GM21717 (cell line): ENCODE measurements around the gene KBTBD7.
A peak's percentile ranks its signal among the peaks of the same experiment; 100 is the strongest.

ENCODE experiments used
- ATAC-seq: cut with Tn5 transposase; IDR thresholded peaks from one replicate; pipeline ENCODE4 v1.9.1; 2021; ENCODE audit warnings: mild to moderate bottlenecking, moderate library complexity; ENCODE audit not compliant: unreplicated experiment

Gene KBTBD7

GRCh38 chr13:41193919-41194824 lies at the start of gene KBTBD7:
TSS of gene KBTBD7 (minus strand) at chr13:41194569. CDS start at chr13:41194257, 312 bp downstream.
- peak; percentile 94 for ATAC-seq

- no peak for ATAC-seq
Measured at GRCh38 chr13:41241626-41242025, 47.3 kb upstream of the KBTBD7 start.

- ATAC-seq, result no peak
Measured at GRCh38 chr13:41236369-41236768, 42.0 kb upstream of the KBTBD7 start.

GRCh38 chr13:41232578-41233480 lies 38.5 kb upstream of the KBTBD7 start:
- no peak for ATAC-seq

GRCh38 chr13:41231786-41232185 lies 37.4 kb upstream of the KBTBD7 start:
- no peak for ATAC-seq

DNA sequence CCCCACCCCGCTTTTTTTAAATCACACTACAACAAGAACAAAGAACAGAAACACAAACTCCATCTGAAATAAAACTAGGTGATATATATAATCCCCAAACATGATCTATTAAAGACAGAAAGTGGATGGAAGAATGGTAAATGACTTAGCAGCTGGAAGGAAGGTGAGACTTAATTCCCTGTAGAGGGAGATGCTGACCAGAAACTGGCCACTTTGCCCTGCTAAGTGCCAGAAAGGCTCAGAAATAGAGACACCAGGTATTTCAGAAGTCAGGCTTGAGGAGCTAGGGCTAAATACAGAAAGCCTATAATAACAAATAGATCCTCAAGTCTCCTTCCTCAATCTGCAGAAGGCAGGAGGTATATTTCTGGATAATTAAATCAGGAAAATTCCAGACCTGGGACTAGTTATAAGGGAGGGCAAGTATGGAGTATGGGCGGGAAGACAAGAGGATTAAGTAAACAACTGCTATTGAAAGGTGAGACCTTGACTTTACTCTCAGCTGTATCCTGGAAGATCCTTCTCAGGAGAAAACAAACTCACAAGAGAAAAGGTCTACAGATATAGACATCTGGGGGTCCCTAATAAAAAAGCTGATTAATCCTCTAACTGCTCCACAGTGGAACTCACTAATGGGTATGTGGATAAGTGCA lies 36.8 kb upstream of the KBTBD7 start:
- no peak for ATAC-seq

- ATAC-seq, result no peak
Measured at GRCh38 chr13:41229356-41229755, 35.0 kb upstream of the KBTBD7 start.

- ATAC-seq, result no peak
Measured at GRCh38 chr13:41224113-41225110, 30.0 kb upstream of the KBTBD7 start.

DNA sequence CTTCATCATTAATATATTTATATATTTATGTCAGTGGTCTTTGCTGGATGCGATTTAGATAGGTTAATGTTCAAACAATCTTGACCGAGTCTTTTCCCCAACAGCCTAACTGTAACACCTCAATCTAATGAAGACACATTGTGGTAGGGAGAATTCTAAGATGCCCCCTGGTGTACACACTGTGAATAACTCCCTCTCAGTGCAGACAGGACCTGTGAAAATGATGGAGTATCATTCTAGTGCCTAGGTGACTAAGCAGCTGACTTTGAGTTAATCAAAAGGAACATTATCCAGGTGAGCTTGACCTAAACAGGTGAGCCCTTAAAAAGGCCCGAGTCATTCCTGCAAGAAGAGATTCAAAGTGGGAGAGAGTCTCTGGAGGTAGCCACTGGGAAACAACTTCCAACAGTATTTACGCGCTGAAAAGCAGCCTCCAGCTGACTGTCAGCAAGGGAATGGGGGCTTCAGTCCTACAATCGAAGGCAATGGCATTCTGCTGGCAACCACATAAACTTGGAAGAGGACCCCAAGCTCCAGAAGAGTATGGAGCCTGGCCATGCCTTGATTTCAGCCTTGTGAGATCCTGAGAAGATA lies 28.0 kb upstream of the KBTBD7 start:
- ATAC-seq, result no peak

DNA sequence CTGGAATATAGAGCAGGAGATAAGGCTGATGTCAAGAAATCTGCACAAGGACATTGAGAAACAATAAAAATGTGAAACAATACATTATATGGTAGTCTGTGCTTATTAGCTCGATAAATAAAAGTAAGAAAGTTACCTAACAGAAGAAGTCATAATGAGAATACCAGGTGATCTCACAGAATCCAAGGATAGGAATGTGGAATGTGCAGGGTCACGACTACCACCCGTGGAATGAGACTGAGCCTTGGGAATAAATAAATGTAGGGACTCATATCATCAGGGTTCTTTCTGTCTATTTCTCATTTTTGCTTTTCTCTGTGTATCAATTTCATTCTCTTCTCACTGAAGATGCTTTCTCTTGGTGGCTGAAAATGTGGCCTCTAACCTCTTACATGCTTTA lies 26.0 kb upstream of the KBTBD7 start:
- no peak for ATAC-seq

GRCh38 chr13:41216160-41216559 lies 21.8 kb upstream of the KBTBD7 start:
- no peak for ATAC-seq

- no peak for ATAC-seq
Measured at GRCh38 chr13:41213919-41214318, 19.6 kb upstream of the KBTBD7 start.

DNA sequence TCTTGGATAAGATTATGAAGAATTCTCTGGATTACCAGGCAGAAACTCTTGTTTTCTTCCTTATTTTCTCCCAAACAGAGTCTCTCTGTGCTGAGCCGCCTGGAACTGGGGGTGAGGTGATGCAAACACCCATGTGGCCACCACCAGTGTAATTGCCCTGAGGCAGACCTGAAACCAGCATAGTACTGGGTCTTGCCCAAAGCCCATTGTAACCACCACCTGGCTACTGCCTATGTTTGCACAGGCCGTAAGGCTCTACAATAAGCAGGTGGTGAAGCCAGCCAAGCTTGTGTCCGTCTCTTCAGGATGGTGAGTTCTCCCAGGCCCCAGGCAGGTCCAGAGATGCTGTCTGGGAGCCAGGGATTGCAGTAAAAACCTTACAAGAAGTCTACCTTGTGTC lies 18.9 kb upstream of the KBTBD7 start:
- no peak for ATAC-seq

- no peak for ATAC-seq
Measured at GRCh38 chr13:41212881-41213280, 18.5 kb upstream of the KBTBD7 start.

DNA sequence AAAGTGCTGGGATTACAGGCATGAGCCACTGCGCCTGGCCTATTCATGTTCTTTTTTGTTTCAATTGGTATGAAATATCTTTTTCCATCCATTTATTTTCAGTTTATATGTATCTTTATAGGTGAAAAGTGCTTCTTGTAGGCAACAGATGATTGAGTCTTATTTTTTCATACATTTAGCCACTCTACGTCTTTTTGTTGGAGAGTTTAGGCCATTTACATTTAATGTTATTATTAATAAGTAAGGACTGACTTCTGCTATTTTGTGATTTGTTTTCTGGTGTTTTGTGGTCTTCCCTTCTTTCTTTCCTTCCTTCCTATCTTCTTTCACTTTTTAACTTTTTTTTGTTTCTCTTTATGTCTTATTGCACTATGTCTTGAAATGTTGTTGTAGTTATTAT lies 16.7 kb upstream of the KBTBD7 start:
- ATAC-seq, result no peak

DNA sequence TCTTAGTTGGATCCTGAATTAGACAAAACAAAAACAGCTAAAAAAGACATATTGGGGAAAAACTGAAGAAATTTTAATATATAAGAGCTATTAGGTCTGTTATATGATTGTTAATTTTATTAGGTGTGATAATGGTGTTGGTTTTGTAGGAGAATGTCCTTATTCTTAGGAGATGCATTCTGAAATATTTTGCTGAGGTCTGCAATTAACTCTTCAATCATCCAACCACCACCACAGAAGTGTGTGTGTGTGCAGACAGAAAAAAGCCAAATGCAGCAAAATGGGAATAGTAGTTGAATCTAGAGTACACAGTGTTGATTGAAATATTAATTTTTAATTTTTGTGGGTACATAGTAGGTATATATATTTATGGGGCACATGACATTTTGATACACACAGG lies 12.1 kb upstream of the KBTBD7 start:
- no peak for ATAC-seq

GRCh38 chr13:41203810-41204209 lies 9.4 kb upstream of the KBTBD7 start:
- ATAC-seq, result no peak

DNA sequence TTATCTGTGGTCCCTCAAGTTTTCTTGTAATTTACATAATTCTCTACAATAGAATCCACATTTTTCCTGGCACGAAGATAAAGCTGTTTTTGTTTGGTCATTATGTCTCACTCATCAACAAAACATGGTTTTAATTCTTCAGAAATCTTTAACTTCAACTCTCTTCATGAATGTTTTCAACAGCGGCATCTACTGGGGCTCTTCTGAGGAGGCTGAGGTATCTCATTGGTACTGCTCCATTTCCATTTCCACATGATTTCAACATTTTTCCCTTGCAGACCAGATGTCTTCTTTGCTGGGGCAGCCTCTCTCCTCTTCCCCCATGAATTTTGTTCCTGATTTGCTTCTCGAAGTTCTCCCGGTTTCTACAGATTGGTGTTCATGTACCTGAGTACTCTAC lies 5.8 kb upstream of the KBTBD7 start:
- no peak for ATAC-seq

DNA sequence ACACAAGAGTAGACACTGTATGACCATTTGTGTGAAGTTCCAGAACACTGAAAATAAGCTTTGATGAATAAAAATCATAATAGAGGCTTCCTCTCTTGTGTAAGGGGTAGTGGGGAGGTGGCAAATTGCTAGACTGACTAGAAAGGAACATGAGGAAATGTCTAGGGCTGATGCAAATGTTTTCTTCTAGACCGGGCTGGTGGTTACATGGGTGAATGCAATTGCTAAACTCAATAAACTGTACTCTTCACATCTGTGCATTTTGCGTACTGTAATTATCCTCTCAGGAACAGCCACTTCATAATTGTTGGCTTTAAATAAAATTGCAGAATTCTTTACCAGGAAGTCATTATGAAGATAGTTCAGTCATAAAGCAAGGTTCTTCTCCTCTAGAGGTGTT lies 5.2 kb upstream of the KBTBD7 start:
- ATAC-seq, result peak; percentile 61

DNA sequence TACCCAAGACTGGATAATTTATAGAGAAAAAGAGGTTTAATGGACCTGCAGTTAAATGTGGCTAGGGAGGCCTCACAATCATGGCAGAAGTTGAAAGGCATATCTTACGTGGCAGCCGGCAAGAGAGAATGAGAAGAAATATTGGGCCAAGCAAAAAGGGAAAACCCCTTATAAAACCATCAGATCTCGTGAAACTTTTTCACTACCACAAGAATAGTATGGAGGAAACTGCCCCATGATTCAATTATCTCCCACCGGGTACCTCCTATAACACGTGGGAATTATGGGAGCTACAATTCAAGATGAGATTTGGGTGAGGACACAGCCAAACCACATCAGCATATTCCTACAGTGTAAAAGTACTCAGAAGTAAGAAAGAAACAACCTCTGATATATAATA lies 4.7 kb upstream of the KBTBD7 start:
- no peak for ATAC-seq
